Stimulated activated CD8-positive, alpha-beta memory T cell treated with anti-CD3 and anti-CD28 coated beads, Interleukin-15, amount 100 ng/mL, for 48 hours (primary cell): ENCODE results near the gene NDOR1.

Experiments
- DNase-seq, 2 donors: peaks; one replicate each; pipeline ENCODE4 v3.0.0-alpha.2; 2020; ENCODE audit warnings: low read depth in 2 of 2

Gene NDOR1

DNA sequence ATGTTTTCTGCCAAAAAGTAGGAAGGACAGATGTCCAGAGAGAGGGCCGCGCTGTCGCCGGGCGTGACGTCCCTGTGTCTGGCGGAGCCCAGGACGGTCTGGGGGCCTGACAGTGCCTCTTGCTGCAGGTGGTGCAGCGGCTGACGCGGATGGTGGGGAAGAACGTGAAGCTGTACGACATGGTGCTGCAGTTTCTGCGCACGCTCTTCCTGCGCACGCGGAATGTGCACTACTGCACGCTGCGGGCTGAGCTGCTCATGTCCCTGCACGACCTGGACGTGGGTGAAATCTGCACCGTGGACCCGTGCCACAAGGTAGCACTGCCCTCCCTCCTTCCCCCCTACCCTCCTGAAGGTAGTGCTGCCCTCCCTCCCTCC is 57.4 kb downstream of the NDOR1 start:
- no peak for DNase-seq

DNA sequence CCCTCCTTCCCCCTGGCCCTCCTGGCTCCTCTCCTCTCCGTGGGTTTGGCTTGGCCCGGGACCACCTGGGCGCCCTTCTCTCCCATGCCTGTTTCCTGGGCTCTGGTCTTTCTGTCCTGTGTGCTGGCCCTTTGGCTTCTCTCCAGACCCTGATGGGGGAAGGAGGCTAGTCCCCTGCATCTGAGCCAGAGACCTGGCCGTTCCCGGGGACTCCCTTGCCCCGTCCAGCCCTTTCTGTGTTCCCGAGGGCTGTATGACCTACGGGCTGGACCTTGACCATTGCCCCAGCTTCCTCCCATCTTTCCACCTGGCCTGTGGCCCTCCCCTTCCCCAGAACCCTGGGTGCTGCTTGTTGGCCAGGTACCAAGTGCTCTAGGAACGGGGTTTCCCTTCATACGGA is 58.0 kb downstream of the NDOR1 start:
- no peak for DNase-seq

DNA sequence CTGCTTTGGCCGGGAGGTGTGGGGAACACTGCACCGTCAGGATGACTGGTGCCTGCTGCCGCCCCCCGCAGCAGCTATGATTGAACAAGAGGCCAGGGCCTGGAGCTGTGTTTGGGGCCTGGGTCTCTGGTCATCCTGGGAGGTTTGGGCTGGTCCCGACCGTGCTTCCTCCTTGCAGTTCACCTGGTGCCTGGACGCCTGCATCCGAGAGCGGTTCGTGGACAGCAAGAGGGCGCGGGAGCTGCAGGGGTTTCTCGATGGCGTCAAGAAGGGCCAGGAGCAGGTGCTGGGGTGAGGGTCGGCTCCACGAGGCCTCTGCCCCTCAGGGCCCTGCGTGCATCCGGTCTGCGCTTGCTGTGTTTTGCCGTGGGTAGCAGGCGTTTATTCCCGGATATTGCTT is 58.6 kb downstream of the NDOR1 start:
- no peak for DNase-seq

GRCh38 chr9:137265496-137266161 is 60.1 kb downstream of the NDOR1 start:
- DNase-seq: no peak

GRCh38 chr9:137266162-137266527 is 60.6 kb downstream of the NDOR1 start:
- no peak for DNase-seq
